Retinal pigment epithelial cell (primary cell): ENCODE data around the gene CCDC91.

Source experiments
- DNase-seq: peaks from one replicate; pipeline ENCODE4 v3.0.0-alpha.2; 2010; ENCODE audit warnings: low read depth
- H3K4me3 ChIP-seq: 2 replicates; pipeline ENCODE4 v1.5.1; 2011; ENCODE audit warnings: mild to moderate bottlenecking, low read length, control low read depth, moderate library complexity
- CTCF ChIP-seq: conservative IDR thresholded peaks from 2 replicates; pipeline ENCODE4 v1.5.1; 2011; ENCODE audit warnings: low read depth, low read length, control low read depth, inconsistent platforms

Gene CCDC91

GRCh38 chr12:28202374-28203130, 12.3 kb downstream of the CCDC91 start:
- no peak for DNase-seq
- no peak for TF ChIP-seq CTCF
- H3K4me3 ChIP-seq, result no peak overlapping the region

- no peak for TF ChIP-seq CTCF
- H3K4me3 ChIP-seq, result no peak overlapping the region
- DNase-seq, result no peak
Observed at GRCh38 chr12:28209782-28210181, 19.5 kb downstream of the CCDC91 start.

- TF ChIP-seq CTCF, result no peak
- no peak overlapping the region for H3K4me3 ChIP-seq
- DNase-seq, result no peak
Observed at GRCh38 chr12:28212182-28212581, 21.9 kb downstream of the CCDC91 start.

- TF ChIP-seq CTCF, result no peak
- no peak overlapping the region for H3K4me3 ChIP-seq
- DNase-seq, result no peak
Observed at GRCh38 chr12:28215021-28215420, 24.8 kb downstream of the CCDC91 start.

GRCh38 chr12:28216016-28216415, 25.8 kb downstream of the CCDC91 start:
- no peak for TF ChIP-seq CTCF
- no peak for DNase-seq
- H3K4me3 ChIP-seq, result no peak overlapping the region

GRCh38 chr12:28217805-28218204, 27.5 kb downstream of the CCDC91 start:
- no peak for TF ChIP-seq CTCF
- DNase-seq, result no peak
- H3K4me3 ChIP-seq, result no peak overlapping the region

GRCh38 chr12:28218875-28219274, 28.6 kb downstream of the CCDC91 start:
- no peak overlapping the region for H3K4me3 ChIP-seq
- DNase-seq, result no peak

More at GRCh38 chr12:28218875-28219274, 28.6 kb downstream of the CCDC91 start:
- no peak for TF ChIP-seq CTCF
